Fibroblast of pulmonary artery (primary cell): Measurements from ENCODE around the gene S100A4.
A peak's percentile ranks its signal among the peaks of the same experiment; 100 is the strongest.

Source experiments
- DNase-seq: peaks from one replicate; pipeline ENCODE4 v3.0.0-alpha.2; 2010; ENCODE audit warnings: low read depth
- H3K4me3 ChIP-seq: replicated peaks from 2 replicates; pipeline ENCODE4 v1.5.1; 2011; ENCODE audit warnings: low read depth, mild to moderate bottlenecking, control low read depth, low read length, moderate library complexity
- TF ChIP-seq, protein P1 (sequence below): IDR thresholded peaks from 2 replicates; pipeline ENCODE4 v1.5.1; 2011; ENCODE audit warnings: mild to moderate bottlenecking, control low read depth, low read length, inconsistent platforms; ENCODE audit errors: missing control alignments

Gene S100A4

DNA sequence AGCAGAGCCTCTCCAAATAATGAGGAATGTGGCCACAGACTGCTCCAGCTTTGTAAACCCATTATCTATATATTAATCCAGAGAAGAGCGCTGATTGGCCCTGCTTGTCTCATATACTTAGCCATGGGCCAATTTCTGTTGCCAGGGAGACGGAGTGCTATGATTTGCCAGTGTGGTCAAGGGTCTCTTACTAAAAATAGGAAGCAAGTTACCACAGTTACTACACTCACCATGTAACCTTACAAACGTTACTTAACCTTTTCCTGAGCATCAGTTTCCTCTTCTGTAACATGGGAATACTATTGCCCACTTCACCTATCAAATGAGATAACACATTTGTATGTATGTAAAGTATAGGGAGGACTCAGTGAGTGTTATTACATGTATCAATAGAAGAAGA, 27.7 kb upstream of the S100A4 start:
- TF ChIP-seq, protein P1, sequence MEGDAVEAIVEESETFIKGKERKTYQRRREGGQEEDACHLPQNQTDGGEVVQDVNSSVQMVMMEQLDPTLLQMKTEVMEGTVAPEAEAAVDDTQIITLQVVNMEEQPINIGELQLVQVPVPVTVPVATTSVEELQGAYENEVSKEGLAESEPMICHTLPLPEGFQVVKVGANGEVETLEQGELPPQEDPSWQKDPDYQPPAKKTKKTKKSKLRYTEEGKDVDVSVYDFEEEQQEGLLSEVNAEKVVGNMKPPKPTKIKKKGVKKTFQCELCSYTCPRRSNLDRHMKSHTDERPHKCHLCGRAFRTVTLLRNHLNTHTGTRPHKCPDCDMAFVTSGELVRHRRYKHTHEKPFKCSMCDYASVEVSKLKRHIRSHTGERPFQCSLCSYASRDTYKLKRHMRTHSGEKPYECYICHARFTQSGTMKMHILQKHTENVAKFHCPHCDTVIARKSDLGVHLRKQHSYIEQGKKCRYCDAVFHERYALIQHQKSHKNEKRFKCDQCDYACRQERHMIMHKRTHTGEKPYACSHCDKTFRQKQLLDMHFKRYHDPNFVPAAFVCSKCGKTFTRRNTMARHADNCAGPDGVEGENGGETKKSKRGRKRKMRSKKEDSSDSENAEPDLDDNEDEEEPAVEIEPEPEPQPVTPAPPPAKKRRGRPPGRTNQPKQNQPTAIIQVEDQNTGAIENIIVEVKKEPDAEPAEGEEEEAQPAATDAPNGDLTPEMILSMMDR: no peak
- DNase-seq: peak; percentile 28
- no peak overlapping the region for H3K4me3 ChIP-seq

DNA sequence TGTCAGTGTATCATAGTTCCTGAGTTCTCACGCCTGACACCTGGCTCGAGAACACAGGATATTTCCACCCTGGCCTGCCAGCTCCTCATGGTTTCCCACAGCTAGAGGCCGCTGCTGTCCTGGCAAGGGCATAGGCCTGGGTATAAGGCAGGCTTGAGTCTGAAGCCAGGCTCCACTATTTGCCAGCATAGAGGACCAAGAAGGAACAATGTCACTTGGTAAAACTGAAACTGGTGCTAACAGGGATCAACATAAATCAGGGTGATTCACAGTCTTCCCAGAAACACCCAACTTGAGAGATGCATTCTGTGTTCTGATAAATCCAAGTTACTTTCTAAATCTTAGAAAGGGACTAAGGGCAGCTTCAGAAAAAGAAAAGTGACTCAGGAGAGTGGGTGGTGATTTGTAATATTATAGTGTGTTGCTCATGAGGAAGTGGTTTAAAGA, 27.0 kb upstream of the S100A4 start:
- peak; percentile 84 for DNase-seq
- TF ChIP-seq, protein P1: peak; percentile 98
- no peak overlapping the region for H3K4me3 ChIP-seq

DNA sequence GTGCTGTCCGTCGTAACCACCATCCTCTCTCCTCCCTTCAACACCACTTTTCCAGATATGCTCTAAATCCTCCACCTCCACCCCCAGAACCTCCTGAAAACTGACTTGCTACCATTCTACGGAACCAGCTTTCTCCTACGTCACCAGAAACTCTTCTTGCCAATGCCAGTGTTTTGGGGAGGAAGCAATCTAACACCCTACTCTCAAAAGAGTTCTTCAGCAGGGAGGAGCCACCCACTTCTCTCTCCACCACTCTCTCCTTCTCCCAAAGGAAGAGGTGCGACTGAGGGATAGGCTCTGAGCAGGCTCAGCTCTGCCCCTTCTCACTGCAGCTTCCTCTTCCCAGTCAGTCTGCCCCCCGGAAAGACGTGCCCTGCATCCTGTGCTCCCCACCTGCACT, 26.1 kb upstream of the S100A4 start:
- TF ChIP-seq, protein P1: no peak
- H3K4me3 ChIP-seq: no peak overlapping the region
- no peak for DNase-seq

DNA sequence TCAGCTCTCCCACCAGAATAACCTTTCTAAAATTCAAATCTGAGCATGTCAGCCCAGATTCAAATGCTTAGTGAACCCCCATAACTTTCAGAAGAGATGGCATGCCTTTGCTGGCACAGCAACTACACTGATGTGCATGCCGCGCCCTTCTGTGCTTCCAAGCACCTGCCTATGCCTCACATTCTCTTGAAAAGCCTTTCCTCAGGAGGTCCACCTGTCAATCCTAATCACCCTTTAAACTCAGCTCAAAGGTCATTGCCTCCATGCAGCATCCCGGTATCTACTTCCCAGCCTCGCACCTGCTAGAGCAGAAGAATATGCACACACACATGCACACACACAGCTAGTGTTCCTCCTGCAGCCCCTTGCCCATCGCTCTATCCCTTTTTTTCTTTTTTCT, 25.3 kb upstream of the S100A4 start:
- no peak overlapping the region for H3K4me3 ChIP-seq
- TF ChIP-seq, protein P1: no peak
- no peak for DNase-seq

DNA sequence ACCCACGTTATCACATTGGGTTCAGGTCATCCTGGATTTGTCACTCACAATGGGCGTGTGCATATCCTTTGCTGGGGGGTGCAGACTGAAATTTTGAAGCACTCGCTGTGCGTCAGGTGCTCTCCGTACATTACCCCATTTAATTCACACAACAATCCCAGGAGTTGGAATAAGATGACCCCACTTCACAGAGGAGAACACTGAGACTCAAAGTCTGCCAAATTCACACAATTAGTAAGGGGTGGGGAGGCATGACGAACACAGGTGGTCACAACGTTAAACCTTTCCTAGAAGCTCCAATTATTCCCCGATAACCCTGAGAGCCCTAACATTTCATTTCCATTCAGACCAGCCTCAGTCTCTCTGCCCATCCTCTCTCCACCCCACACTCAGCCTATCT, 23.9 kb upstream of the S100A4 start:
- DNase-seq: no peak
- no peak overlapping the region for H3K4me3 ChIP-seq
- TF ChIP-seq, protein P1: no peak

DNA sequence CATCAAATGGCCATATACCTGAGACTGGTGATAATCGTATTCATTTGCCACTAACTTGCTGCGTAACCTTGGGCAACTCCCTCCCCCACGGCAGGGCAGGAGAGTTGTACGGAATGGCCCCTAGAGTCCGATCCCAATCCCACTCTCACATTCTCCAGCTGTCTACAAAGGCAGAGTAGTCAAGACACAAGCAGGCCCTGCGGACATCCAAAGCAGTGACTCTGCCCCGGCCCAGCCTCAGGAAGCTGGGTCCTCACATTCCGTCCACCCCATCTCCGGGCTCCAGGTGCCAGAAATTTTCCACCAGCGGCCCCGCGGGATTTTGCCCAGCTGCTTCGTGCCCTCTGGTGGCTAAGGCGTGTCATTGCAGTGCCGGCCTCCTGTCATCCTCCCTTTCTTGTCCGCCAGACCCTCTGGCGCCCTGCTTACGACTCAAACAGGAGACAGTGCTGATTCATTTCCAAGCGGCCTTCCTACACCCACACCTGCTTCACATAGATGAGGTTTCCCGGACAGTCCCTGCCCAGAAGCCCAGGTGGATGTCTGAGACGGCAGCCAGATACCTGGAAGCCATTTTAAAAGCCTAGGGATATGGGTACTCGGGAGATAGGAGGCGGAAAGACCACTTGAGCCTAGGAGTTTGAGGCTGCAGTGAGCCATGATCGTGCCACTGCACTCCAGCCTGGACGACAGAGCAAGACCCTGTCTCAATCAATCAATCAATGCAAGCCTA, 22.9 kb upstream of the S100A4 start:
- TF ChIP-seq, protein P1: peak; percentile 98
- H3K4me3 ChIP-seq: no peak overlapping the region
- peak; percentile 89 for DNase-seq
